NCI-H2029 (cell line): ENCODE measurements around the gene WDR64.
"Not testable (repeated sequence)": the region's sequence is repeated elsewhere in the genome, so short reads cannot be mapped to it uniquely, and the experiment has no call there.

Experiments used
- DNase-seq: peaks from one replicate; lab custom pipeline; 2025; lab: John Stamatoyannopoulos, UW

WDR64 gene

GRCh38 chr1:241800640-241801039 is 148.6 kb downstream of the WDR64 start:
- no peak for DNase-seq

GRCh38 chr1:241802863-241803262 is 150.8 kb downstream of the WDR64 start:
- no peak for DNase-seq

GRCh38 chr1:241804706-241805105 is 152.6 kb downstream of the WDR64 start:
- not testable (repeated sequence) for DNase-seq

GRCh38 chr1:241808265-241808664 is 156.2 kb downstream of the WDR64 start:
- no peak for DNase-seq

- no peak for DNase-seq
Measured at GRCh38 chr1:241810769-241811405, 158.8 kb downstream of the WDR64 start.

- DNase-seq, result no peak
Measured at GRCh38 chr1:241813768-241814320, 161.8 kb downstream of the WDR64 start.

- no peak for DNase-seq
Measured at GRCh38 chr1:241816008-241816407, 163.9 kb downstream of the WDR64 start.

GRCh38 chr1:241817331-241817792 is 165.3 kb downstream of the WDR64 start:
- DNase-seq, result no peak

GRCh38 chr1:241817956-241818612 is 166.0 kb downstream of the WDR64 start:
- no peak for DNase-seq

- DNase-seq, result no peak
Measured at GRCh38 chr1:241819340-241819866, 167.3 kb downstream of the WDR64 start.

- DNase-seq, result no peak
Measured at GRCh38 chr1:241821363-241821762, 169.3 kb downstream of the WDR64 start.

- DNase-seq, result no peak
Measured at GRCh38 chr1:241822846-241823245, 170.8 kb downstream of the WDR64 start.

- no peak for DNase-seq
Measured at GRCh38 chr1:241823925-241824324, 171.8 kb downstream of the WDR64 start.

- DNase-seq, result no peak
Measured at GRCh38 chr1:241825581-241825980, 173.5 kb downstream of the WDR64 start.

- not testable (repeated sequence) for DNase-seq
Measured at GRCh38 chr1:241826613-241827012, 174.5 kb downstream of the WDR64 start.

GRCh38 chr1:241827264-241827663 is 175.2 kb downstream of the WDR64 start:
- DNase-seq, result no peak

GRCh38 chr1:241828463-241829021 is 176.5 kb downstream of the WDR64 start:
- no peak for DNase-seq

- no peak for DNase-seq
Measured at GRCh38 chr1:241829468-241829867, 177.4 kb downstream of the WDR64 start.

GRCh38 chr1:241834733-241835377 is 182.8 kb downstream of the WDR64 start:
- no peak for DNase-seq

- DNase-seq, result no peak
Measured at GRCh38 chr1:241836941-241837340, 184.9 kb downstream of the WDR64 start.

- no peak for DNase-seq
Measured at GRCh38 chr1:241837416-241837815, 185.3 kb downstream of the WDR64 start.

GRCh38 chr1:241837901-241838300 is 185.8 kb downstream of the WDR64 start:
- no peak for DNase-seq
